K562 (cell line): Measurements from ENCODE around the gene SLC22A4. TPM values are rescaled to one million over a fixed set of nuclear protein-coding genes. Genes with fewer than 3 reads are reported as not detected.
A peak's percentile ranks its signal among the peaks of the same experiment; 100 is the strongest.

Experiments
- ATF3 ChIP-seq, 2 experiments: fragments of 450-650 bp in 1 of 2; sonication (generic) in 1 of 2; formaldehyde crosslinking in 1 of 2; IDR thresholded peaks in 1 of 2; conservative IDR thresholded peaks in 1 of 2; 2 replicates each; pipeline versions ENCODE4 v1.6.1 to v1.8.1; 2016 to 2023; ENCODE audit warnings: mild to moderate bottlenecking in 2 of 2, moderate library complexity in 2 of 2, inconsistent platforms in 1 of 2, missing genetic modification reagents in 1 of 2
- FOSL1 ChIP-seq: fragments of 200-800 bp; sonication (Bioruptor generic); conservative IDR thresholded peaks from 2 replicates; pipeline ENCODE4 v1.6.1; 2016; ENCODE audit warnings: missing genetic modification characterization, missing compliant biosample characterization
- GABPA ChIP-seq: fragments of 200-800 bp; sonication (Bioruptor generic); conservative IDR thresholded peaks from 2 replicates; pipeline ENCODE4 v1.6.1; 2016; ENCODE audit warnings: low read depth, missing genetic modification characterization, missing compliant biosample characterization
- HNRNPUL1 ChIP-seq: fragments of 200-400 bp; formaldehyde crosslinking; IDR thresholded peaks from 2 replicates; pipeline ENCODE4 v1.6.1; 2017; ENCODE audit warnings: low read length
- NR4A1 ChIP-seq, 2 experiments: fragments of 250-450 bp in 1 of 2; fragments of 450-650 bp in 1 of 2; sonication (Bioruptor Pico) in 1 of 2; IDR thresholded peaks; 2 replicates each; pipeline versions ENCODE4 v1.4.0 to v1.6.1; 2016 to 2020; ENCODE audit warnings: mild to moderate bottlenecking in 2 of 2, missing compliant biosample characterization in 1 of 2, missing genetic modification characterization in 1 of 2, moderate library complexity in 1 of 2
- RBBP5 ChIP-seq: fragments of 200-600 bp; sonication (generic); IDR thresholded peaks from 2 replicates; pipeline ENCODE4 v1.6.1; 2012; ENCODE audit warnings: borderline replicate concordance, mild to moderate bottlenecking, low read length, control low read depth, inconsistent platforms; ENCODE audit not compliant: insufficient read depth, poor library complexity, severe bottlenecking
- ZBTB1 ChIP-seq: sonication (generic); formaldehyde crosslinking; IDR thresholded peaks from 2 replicates; pipeline ENCODE4 v1.8.1; 2023; ENCODE audit warnings: missing genetic modification reagents, low read depth, mild to moderate bottlenecking, borderline replicate concordance
- ZBTB40 ChIP-seq, 2 experiments: fragments of 450-650 bp in 1 of 2; sonication (generic) in 1 of 2; formaldehyde crosslinking in 1 of 2; IDR thresholded peaks; 2 replicates each; pipeline versions ENCODE4 v1.7.1 to v1.9.0; 2016 to 2022; ENCODE audit warnings: inconsistent platforms in 1 of 2, mild to moderate bottlenecking in 1 of 2, missing genetic modification reagents in 1 of 2
- ZNF511 ChIP-seq: sonication (generic); formaldehyde crosslinking; IDR thresholded peaks from 2 replicates; pipeline ENCODE4 v1.8.0; 2022; ENCODE audit warnings: mild to moderate bottlenecking, missing genetic modification reagents
- ZNF75A ChIP-seq: fragments of 450-650 bp; formaldehyde crosslinking; IDR thresholded peaks from 2 replicates; pipeline ENCODE4 v1.4.0; 2020; ENCODE audit warnings: mild to moderate bottlenecking
- polyA plus RNA-seq, 8 experiments: library from polyadenylated mRNA; depleted of rRNA in 4 of 8; stranded (reverse) in 5 of 8; unstranded in 3 of 8; fragments of >200 nt; fragmentation: Nextera tagmentation in 2 of 8; fragmentation: Illumina TruSeq in 1 of 8; extraction: Ambion mirVana in 2 of 8; extraction: Trizol in 1 of 8; gene quantifications; 2 replicates each; pipeline versions ENCODE4 v1.2.1 to v1.2.3, GENCODE V29; 2011 to 2014; ENCODE audit warnings: inconsistent platforms in 1 of 8, missing spikeins in 1 of 8
- total RNA-seq, 7 experiments: library from RNA; depleted of rRNA in 6 of 7; stranded (reverse); fragments of >200 nt in 6 of 7; fragmentation: Illumina TruSeq in 2 of 7; extraction: Trizol in 2 of 7; gene quantifications; 2 replicates each; pipeline versions ENCODE4 v1.2.1 to v1.2.3, GENCODE V29; 2011 to 2021; ENCODE audit warnings: low replicate concordance in 1 of 7
- TF ChIP-seq, protein P1 (sequence below): fragments of 450-650 bp; IDR thresholded peaks from 2 replicates; pipeline ENCODE4 v1.7.0; 2016; ENCODE audit warnings: borderline replicate concordance
- TF ChIP-seq, protein P2 (sequence below): fragments of 250-450 bp; sonication (Bioruptor Pico); IDR thresholded peaks from 2 replicates; pipeline ENCODE4 v1.5.0; 2021

SLC22A4 gene
- total and polyA plus RNA-seq, 9 of the 15 experiments (the other 6 are each of a cell fraction or from before 2014, with no cell fraction given): 2.7 to 9.5 (median 6.2) TPM

- no peak for TF ChIP-seq ZNF511 (CRISPR knock-in tag)
- TF ChIP-seq FOSL1 (tag): peak; percentile 83
- TF ChIP-seq RBBP5: no peak
- no peak for TF ChIP-seq ZBTB1 (CRISPR knock-in tag)
- no peak for TF ChIP-seq GABPA (tag)
- peak; percentile 76 for TF ChIP-seq ZBTB40 (IDR thresholded peaks at IDR 0.05)
- no peak for TF ChIP-seq ZBTB40 (CRISPR knock-in tag; IDR thresholded peaks at IDR 0.05)
- TF ChIP-seq ATF3 (IDR thresholded peaks at IDR 0.05): peak; percentile 48; the same call in 1 of the 2 replicates
- no peak for TF ChIP-seq ATF3 (CRISPR knock-in tag; conservative IDR thresholded peaks at IDR 0.05)
- TF ChIP-seq ZNF75A (CRISPR knock-in tag): no peak
- no peak for TF ChIP-seq NR4A1 (CRISPR knock-in tag; IDR thresholded peaks at IDR 0.05)
- TF ChIP-seq NR4A1 (tag; IDR thresholded peaks at IDR 0.05): no peak
- TF ChIP-seq, protein P1, sequence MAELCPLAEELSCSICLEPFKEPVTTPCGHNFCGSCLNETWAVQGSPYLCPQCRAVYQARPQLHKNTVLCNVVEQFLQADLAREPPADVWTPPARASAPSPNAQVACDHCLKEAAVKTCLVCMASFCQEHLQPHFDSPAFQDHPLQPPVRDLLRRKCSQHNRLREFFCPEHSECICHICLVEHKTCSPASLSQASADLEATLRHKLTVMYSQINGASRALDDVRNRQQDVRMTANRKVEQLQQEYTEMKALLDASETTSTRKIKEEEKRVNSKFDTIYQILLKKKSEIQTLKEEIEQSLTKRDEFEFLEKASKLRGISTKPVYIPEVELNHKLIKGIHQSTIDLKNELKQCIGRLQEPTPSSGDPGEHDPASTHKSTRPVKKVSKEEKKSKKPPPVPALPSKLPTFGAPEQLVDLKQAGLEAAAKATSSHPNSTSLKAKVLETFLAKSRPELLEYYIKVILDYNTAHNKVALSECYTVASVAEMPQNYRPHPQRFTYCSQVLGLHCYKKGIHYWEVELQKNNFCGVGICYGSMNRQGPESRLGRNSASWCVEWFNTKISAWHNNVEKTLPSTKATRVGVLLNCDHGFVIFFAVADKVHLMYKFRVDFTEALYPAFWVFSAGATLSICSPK: no peak
- no peak for TF ChIP-seq HNRNPUL1
- TF ChIP-seq, protein P2, sequence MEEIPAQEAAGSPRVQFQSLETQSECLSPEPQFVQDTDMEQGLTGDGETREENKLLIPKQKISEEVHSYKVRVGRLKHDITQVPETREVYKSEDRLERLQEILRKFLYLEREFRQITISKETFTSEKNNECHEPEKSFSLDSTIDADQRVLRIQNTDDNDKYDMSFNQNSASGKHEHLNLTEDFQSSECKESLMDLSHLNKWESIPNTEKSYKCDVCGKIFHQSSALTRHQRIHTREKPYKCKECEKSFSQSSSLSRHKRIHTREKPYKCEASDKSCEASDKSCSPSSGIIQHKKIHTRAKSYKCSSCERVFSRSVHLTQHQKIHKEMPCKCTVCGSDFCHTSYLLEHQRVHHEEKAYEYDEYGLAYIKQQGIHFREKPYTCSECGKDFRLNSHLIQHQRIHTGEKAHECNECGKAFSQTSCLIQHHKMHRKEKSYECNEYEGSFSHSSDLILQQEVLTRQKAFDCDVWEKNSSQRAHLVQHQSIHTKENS (CRISPR knock-in tag): no peak
These were observed 9.4 kb downstream of the SLC22A4 start (continued) for GRCh38 chr5:132303589-132303988.
